Trophoblast cell (in vitro differentiated cells and primary cell): Measurements from ENCODE around the gene SLC18A3.
A peak's percentile ranks its signal among the peaks of the same experiment; 100 is the strongest.

Source experiments
- DNase-seq, 2 donors: peaks; one replicate each; pipeline ENCODE4 v3.0.0-alpha.2; 2016
- H2AFZ ChIP-seq: 2 replicates; pipeline ENCODE4 v1.6.1; 2013; ENCODE audit warnings: low read length, moderate library complexity, mild to moderate bottlenecking; ENCODE audit not compliant: insufficient read depth, poor library complexity
- H2AK5ac ChIP-seq: 2 replicates; pipeline ENCODE4 v1.6.1; 2013; ENCODE audit warnings: mild to moderate bottlenecking, low read length
- H2BK120ac ChIP-seq: 2 replicates; pipeline ENCODE4 v1.6.1; 2013; ENCODE audit warnings: low read length, mild to moderate bottlenecking, moderate library complexity; ENCODE audit not compliant: insufficient read depth, poor library complexity
- H2BK12ac ChIP-seq: 2 replicates; pipeline ENCODE4 v1.6.1; 2013; ENCODE audit warnings: mild to moderate bottlenecking, low read length, moderate library complexity
- H2BK5ac ChIP-seq: 2 replicates; pipeline ENCODE4 v1.6.1; 2013; ENCODE audit warnings: low read length, low read depth, moderate library complexity, mild to moderate bottlenecking; ENCODE audit not compliant: poor library complexity
- H3K14ac ChIP-seq: 2 replicates; pipeline ENCODE4 v1.6.1; 2013; ENCODE audit warnings: mild to moderate bottlenecking, low read length
- H3K18ac ChIP-seq: 2 replicates; pipeline ENCODE4 v1.6.1; 2013; ENCODE audit warnings: mild to moderate bottlenecking, low read length
- H3K23ac ChIP-seq: 2 replicates; pipeline ENCODE4 v1.6.1; 2013; ENCODE audit warnings: low read length
- H3K27ac ChIP-seq: 2 replicates; pipeline ENCODE4 v1.5.1; 2013; ENCODE audit warnings: low read depth, mild to moderate bottlenecking, inconsistent platforms, low read length, moderate library complexity
- H3K27me3 ChIP-seq: 2 replicates; pipeline ENCODE4 v1.6.1; 2013; ENCODE audit warnings: inconsistent platforms, mild to moderate bottlenecking, low read length, moderate library complexity; ENCODE audit not compliant: insufficient read depth
- H3K36me3 ChIP-seq, 2 experiments: 1 replicate in 1 of 2; 2 replicates in 1 of 2; pipeline ENCODE4 v1.6.1; 2013; ENCODE audit warnings: low read length in 2 of 2, mild to moderate bottlenecking in 2 of 2, moderate library complexity in 1 of 2; ENCODE audit not compliant: insufficient read depth in 2 of 2, control insufficient read depth in 1 of 2
- H3K4ac ChIP-seq: 2 replicates; pipeline ENCODE4 v1.6.1; 2013; ENCODE audit warnings: low read depth, mild to moderate bottlenecking, low read length, moderate library complexity
- H3K4me1 ChIP-seq, 2 experiments: 1 replicate in 1 of 2; 2 replicates in 1 of 2; pipeline ENCODE4 v1.6.1; 2013; ENCODE audit warnings: low read length in 2 of 2, mild to moderate bottlenecking in 2 of 2, moderate library complexity in 1 of 2; ENCODE audit not compliant: insufficient read depth in 2 of 2, control insufficient read depth in 1 of 2
- H3K4me2 ChIP-seq: 2 replicates; pipeline ENCODE4 v1.6.1; 2013; ENCODE audit warnings: inconsistent platforms, mild to moderate bottlenecking, low read length, moderate library complexity
- H3K4me3 ChIP-seq: 2 replicates; pipeline ENCODE4 v1.5.1; 2013; ENCODE audit warnings: mild to moderate bottlenecking, low read depth, low read length, inconsistent platforms
- H3K79me1 ChIP-seq: one replicate; pipeline ENCODE4 v1.6.1; 2013; ENCODE audit warnings: low read length
- H3K79me2 ChIP-seq: 2 replicates; pipeline ENCODE4 v1.6.1; 2013; ENCODE audit warnings: low read length, mild to moderate bottlenecking; ENCODE audit not compliant: control insufficient read depth, insufficient read depth, poor library complexity
- H3K9ac ChIP-seq: 2 replicates; pipeline ENCODE4 v1.6.1; 2013; ENCODE audit warnings: mild to moderate bottlenecking, low read length
- H3K9me3 ChIP-seq: 2 replicates; pipeline ENCODE4 v1.6.1; 2013; ENCODE audit warnings: low read depth, mild to moderate bottlenecking, control low read depth, inconsistent platforms, low read length; ENCODE audit not compliant: insufficient read depth
- H4K12ac ChIP-seq: 2 replicates; pipeline ENCODE4 v1.6.1; 2013; ENCODE audit warnings: low read depth, mild to moderate bottlenecking, low read length, moderate library complexity
- H4K8ac ChIP-seq: 2 replicates; pipeline ENCODE4 v1.6.1; 2013; ENCODE audit warnings: low read depth, mild to moderate bottlenecking, low read length, moderate library complexity
- H4K91ac ChIP-seq: one replicate; pipeline ENCODE4 v1.6.1; 2013; ENCODE audit warnings: low read depth, mild to moderate bottlenecking, low read length, moderate library complexity
- WGBS: extraction: QIAGEN DNeasy Blood & Tissue Kit; methylation state at CpG from one replicate; pipeline ENCODE4 v1.1.7; 2013; ENCODE audit warnings: missing lambda C conversion rate; ENCODE audit not compliant: insufficient read length, insufficient coverage; ENCODE audit errors: extremely low coverage; 5-methylcytosine and 5-hydroxymethylcytosine counted together

The SLC18A3 gene

DNA sequence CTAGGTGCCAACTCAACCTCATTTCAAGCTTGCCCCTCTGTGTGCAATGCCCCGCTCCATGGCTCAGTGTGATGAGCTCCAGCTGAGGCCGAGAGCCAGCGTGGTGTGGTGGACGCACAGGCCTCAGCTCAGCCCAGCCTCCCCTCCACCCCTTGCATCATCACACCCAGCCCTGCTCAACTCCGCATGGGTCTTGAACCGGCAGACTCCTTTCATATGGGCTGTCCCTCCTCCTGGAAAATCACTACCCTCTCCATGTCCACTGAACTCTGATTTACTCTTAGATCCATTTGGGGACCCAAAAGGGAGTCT lies 16.6 kb upstream of the SLC18A3 start:
- no peak overlapping the region for H2BK12ac ChIP-seq
- H3K4me1 ChIP-seq = peaks cover 14% of the 10 kb centered on the region in 2 experiments
- no peaks in the 10 kb centered on the region for H3K27me3 ChIP-seq
- H4K8ac ChIP-seq = no peak overlapping the region
- H4K12ac ChIP-seq = no peak overlapping the region
- no peak overlapping the region for H3K14ac ChIP-seq
- no peak overlapping the region for H4K91ac ChIP-seq
- H3K9me3 ChIP-seq = peaks cover 4% of the 10 kb centered on the region
- H3K23ac ChIP-seq = no peak overlapping the region
- H2BK120ac ChIP-seq = no peak overlapping the region
- H2BK5ac ChIP-seq = no peak overlapping the region
- H3K4me2 ChIP-seq = no peak overlapping the region
- H3K79me1 ChIP-seq = peaks cover 11% of the 10 kb centered on the region
- no peak overlapping the region for H2AFZ ChIP-seq
- WGBS = no CpG with 5 or more reads among the region's 6 CpGs
- H3K36me3 ChIP-seq = no peaks in the 10 kb centered on the region
- H3K4me3 ChIP-seq = no peak overlapping the region
- no peak overlapping the region for H3K4ac ChIP-seq
- DNase-seq = no peak
- H2AK5ac ChIP-seq = peak overlapping the region; percentile 40
- no peaks in the 10 kb centered on the region for H3K79me2 ChIP-seq
- no peak overlapping the region for H3K27ac ChIP-seq
- H3K9ac ChIP-seq = no peak overlapping the region
- no peak overlapping the region for H3K18ac ChIP-seq

GRCh38 chr10:49593998-49594397 lies 16.1 kb upstream of the SLC18A3 start:
- no peaks in the 10 kb centered on the region for H3K79me2 ChIP-seq
- H4K12ac ChIP-seq = no peak overlapping the region
- no peak overlapping the region for H4K8ac ChIP-seq
- H2BK12ac ChIP-seq = no peak overlapping the region
- H2BK120ac ChIP-seq = no peak overlapping the region
- no peak overlapping the region for H2AK5ac ChIP-seq
- no peak overlapping the region for H3K4me2 ChIP-seq
- no peak overlapping the region for H2AFZ ChIP-seq
- peaks cover 14% of the 10 kb centered on the region for H3K79me1 ChIP-seq
- H3K27ac ChIP-seq = no peak overlapping the region
- H3K23ac ChIP-seq = no peak overlapping the region
- no peaks in the 10 kb centered on the region for H3K27me3 ChIP-seq
- no peak overlapping the region for H4K91ac ChIP-seq
- no peaks in the 10 kb centered on the region for H3K36me3 ChIP-seq
- H3K4ac ChIP-seq = no peak overlapping the region
- no peak overlapping the region for H3K4me3 ChIP-seq
- DNase-seq = no peak
- no peak overlapping the region for H3K14ac ChIP-seq
- peaks cover 19% of the 10 kb centered on the region in 2 experiments for H3K4me1 ChIP-seq
- WGBS = no CpG with 5 or more reads among the region's 4 CpGs
- peaks cover 4% of the 10 kb centered on the region for H3K9me3 ChIP-seq
- H2BK5ac ChIP-seq = no peak overlapping the region
- no peak overlapping the region for H3K18ac ChIP-seq
- H3K9ac ChIP-seq = no peak overlapping the region

DNA sequence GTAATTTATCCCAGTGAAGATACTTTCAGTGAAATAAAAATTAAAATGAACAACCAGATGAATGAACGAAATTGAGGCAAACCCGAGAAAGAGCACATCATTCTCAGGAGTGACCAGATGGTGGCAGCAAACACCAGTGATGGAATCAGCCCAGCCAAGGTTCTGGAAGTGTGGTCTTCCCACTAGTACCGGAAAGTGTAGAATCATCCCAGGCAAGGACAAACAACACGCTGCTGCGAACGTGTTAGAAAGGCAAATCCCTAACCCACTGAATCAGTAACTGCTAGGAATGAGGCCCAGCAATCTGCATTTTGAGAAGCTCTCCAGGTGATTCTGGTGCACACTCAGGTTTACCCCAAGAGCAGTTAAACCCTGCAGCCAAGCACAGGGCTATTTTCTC lies 15.5 kb upstream of the SLC18A3 start:
- Histone ChIP-seq H2AFZ (no peak overlapping the region), H3K14ac (no peak overlapping the region), H3K27ac (no peak overlapping the region), H4K8ac (no peak overlapping the region), H3K9ac (no peak overlapping the region), H3K23ac (no peak overlapping the region), H2BK12ac (no peak overlapping the region), H3K9me3 (peaks cover 2% of the 10 kb centered on the region), H2BK120ac (no peak overlapping the region), H3K4me1 (peaks cover 22 to 25% of the 10 kb centered on the region in 2 experiments), H3K4me3 (no peak overlapping the region), H4K91ac (no peak overlapping the region), H4K12ac (no peak overlapping the region), H3K18ac (no peak overlapping the region), H2BK5ac (no peak overlapping the region), H3K79me2 (no peaks in the 10 kb centered on the region), H3K27me3 (no peaks in the 10 kb centered on the region), H3K4ac (no peak overlapping the region), H3K4me2 (no peak overlapping the region), H3K79me1 (peaks cover 17% of the 10 kb centered on the region), H2AK5ac (no peak overlapping the region), H3K36me3 (no peaks in the 10 kb centered on the region)
- no CpG with 5 or more reads among the region's 6 CpGs for WGBS
- peak; percentile 49 to 83 for DNase-seq

DNA sequence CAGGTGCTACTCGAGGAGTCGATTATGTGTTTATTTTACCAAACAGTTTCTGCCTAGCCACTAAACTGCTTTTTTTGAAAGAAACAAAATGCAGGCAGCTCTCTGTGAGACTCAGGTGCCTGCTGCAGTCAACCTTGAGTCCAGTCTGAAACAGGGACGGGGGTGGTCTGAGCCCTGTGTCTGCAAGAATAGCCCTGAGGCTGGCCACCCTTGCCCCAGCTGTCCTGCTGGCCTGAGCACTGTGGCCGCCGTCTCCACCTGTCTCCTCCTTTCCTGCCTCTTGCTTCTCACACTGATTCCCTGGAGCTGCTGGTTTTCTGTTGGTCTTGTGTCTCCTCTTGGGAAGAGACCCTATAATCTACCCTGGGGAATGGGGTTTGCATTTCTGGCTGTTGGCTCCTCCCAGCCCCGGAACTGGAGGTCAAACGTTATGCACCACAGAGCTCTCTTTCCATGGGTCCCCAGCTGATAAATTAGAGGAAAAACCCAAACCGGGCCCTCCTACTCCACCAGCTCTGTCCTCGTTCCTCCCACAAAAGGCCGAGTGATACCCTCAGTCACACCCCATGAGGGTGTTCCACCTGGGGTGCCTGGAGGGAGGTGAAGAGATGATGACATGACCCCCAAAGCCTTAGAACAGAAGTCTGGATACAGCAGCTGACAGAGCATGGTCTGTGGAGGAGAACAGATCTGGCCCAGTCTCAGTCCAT lies 15.0 kb upstream of the SLC18A3 start:
- no peak overlapping the region for H2AK5ac ChIP-seq
- WGBS = no CpG with 5 or more reads among the region's 10 CpGs
- DNase-seq = no peak
- peak overlapping the region; percentile 9 for H2BK12ac ChIP-seq
- no peak overlapping the region for H4K12ac ChIP-seq
- no peak overlapping the region for H4K91ac ChIP-seq
- no peak overlapping the region for H3K14ac ChIP-seq
- peaks cover 22% of the 10 kb centered on the region for H3K79me1 ChIP-seq
- H2AFZ ChIP-seq = no peak overlapping the region
- H3K18ac ChIP-seq = no peak overlapping the region
- H3K27me3 ChIP-seq = no peaks in the 10 kb centered on the region
- no peak overlapping the region for H2BK5ac ChIP-seq
- H3K27ac ChIP-seq = no peak overlapping the region
- H3K36me3 ChIP-seq = no peaks in the 10 kb centered on the region
- no peak overlapping the region for H4K8ac ChIP-seq
- H3K9me3 ChIP-seq = peaks cover 2% of the 10 kb centered on the region
- peaks cover 28 to 30% of the 10 kb centered on the region in 2 experiments for H3K4me1 ChIP-seq
- H3K4me2 ChIP-seq = no peak overlapping the region
- H3K4me3 ChIP-seq = no peak overlapping the region
- peaks cover 3% of the 10 kb centered on the region for H3K79me2 ChIP-seq
- no peak overlapping the region for H3K23ac ChIP-seq
- no peak overlapping the region for H2BK120ac ChIP-seq
- no peak overlapping the region for H3K4ac ChIP-seq
- H3K9ac ChIP-seq = no peak overlapping the region
